ENCODE data around the gene CAMK1.

GRCh38 chr3:9725775-9726515 lies 43.8 kb downstream of the CAMK1 start:
- TF ChIP-seq CTCF (IDR thresholded peaks at IDR 0.05) (no peak), POLR2A (IDR thresholded peaks at IDR 0.05) (no peak)

Data from heart left ventricle (tissue), 13 donors.